ENCODE results near the gene ANKLE1. TPM values are rescaled to one million over a fixed set of nuclear protein-coding genes. Genes with fewer than 3 reads are reported as not detected.
A peak's percentile ranks its signal among the peaks of the same experiment; 100 is the strongest.

Gene ANKLE1
- polyA plus RNA-seq, 12 donors = 0.49 to 2.2 (median 0.95) TPM; not detected in 2

- DNase-seq = no peak
These were observed 44.3 kb downstream of the ANKLE1 start for GRCh38 chr19:17325881-17326594.

GRCh38 chr19:17326595-17326966 is 44.9 kb downstream of the ANKLE1 start:
- no peak for DNase-seq

GRCh38 chr19:17327068-17327653 is 45.5 kb downstream of the ANKLE1 start:
- DNase-seq = no peak

GRCh38 chr19:17327654-17328516 is 46.2 kb downstream of the ANKLE1 start:
- DNase-seq = peak; percentile 68

DNA sequence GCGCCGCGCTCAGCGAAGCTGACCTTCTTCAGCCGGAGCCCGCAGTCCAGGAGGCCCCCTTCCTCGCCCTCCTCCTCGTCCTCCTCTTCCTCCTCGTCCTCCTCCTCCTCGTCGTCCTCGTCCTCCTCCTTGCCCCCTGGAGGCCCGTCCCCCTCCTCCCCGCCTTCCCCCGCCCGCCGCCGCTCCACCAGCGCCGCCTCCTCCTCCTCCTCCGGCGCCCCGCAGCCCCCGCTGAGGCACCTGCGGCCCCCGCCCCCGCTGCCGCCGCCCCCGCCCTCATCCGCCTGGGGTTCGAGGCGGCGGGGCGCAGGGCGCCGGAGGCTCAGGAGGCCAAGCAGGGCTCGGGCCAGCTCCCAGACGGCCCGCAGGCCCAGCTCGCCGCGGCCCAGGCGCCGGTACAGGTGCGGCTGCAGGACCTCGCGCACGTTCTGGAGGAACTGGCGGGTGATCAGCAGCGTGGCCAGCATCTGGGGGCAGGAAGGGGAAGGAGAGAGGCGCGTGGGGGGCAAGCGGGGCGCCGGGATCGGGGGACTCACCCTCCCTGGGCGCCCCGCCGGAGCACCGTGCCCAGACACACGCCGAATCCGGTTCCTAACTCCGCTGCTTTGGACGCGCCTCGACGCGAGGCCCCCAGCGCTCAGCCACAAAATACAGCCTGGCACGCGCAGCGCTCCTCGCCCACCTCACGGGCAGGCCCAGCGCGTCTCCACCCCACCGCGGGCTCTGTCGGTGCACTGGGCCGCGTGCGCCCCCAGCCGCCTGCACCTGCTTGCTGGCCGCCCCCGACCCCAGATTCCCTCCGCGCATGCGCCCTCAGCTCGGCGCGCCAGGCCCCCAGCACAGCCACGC is 47.0 kb downstream of the ANKLE1 start:
- no peak for DNase-seq

DNA sequence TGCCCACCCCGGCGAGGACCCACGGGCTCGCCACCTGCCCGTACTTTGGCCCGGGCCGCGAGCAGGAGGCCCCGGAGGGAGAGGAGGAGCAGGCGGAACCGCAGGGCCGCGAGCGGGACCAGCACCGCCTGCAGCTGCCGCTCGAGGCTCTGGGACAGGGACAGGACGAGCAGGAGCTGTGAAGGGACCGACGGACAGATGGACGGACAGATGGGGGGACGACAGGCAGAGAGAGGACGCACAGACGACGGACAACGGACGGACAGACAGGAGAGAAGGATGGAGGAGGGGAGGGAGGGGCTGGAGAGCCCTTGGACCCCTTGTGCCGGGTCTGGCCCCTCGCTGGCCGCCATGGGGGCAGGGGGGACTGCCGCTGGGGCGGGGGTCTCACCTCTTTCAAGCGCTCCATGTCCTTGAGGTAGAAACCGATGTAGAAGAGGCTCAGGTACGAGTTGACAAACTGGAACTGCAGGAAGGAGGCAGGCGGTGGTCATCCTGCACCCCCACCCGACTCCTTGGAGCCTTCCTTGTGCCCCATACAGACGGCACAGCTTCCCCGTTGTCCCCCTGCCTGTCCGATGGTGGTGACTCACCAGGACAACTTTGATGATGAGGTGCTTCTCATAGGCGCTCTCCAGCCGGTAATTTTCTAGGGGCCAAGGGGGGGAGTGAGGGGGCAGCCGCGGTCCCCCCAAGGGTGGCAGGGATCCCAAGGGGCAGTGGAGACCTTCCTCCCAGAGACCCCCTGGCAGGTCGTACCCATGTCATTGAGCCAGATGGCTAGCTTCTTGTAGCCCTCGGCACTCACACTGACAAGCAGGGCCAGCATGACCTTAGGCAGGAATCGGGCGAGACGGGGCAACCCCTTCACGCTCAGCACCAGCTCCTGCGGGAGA is 47.9 kb downstream of the ANKLE1 start:
- DNase-seq = no peak

- no peak for DNase-seq
These were observed 48.8 kb downstream of the ANKLE1 start for GRCh38 chr19:17330262-17331044.

DNA sequence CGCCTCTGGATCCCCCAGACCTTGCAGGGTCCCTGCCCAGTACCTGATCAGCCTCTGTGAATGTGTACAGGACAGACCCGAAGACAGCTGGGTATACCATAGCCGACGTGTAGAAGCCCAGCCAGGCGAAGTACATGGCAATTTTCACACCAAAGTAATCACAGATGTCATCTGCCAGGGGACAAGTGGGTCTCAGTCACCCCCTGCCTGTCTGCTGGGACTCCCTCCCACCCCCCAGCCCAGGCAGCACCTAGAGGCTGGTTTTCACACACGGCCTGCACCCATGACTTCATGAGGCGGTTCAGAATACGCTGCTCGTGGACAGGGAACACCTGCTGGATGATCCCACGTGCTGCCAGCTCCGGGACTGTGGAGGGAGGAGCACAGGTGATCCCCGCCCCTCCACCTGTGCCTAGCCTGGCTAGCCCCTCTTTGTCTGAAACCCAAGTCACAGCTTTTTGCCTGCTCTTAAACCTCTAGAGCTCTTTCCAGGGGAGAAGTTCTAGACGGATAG is 49.4 kb downstream of the ANKLE1 start:
- DNase-seq = no peak

GRCh38 chr19:17332360-17332676 is 50.6 kb downstream of the ANKLE1 start:
- DNase-seq = no peak

GRCh38 chr19:17332677-17333581 is 51.2 kb downstream of the ANKLE1 start:
- no peak for DNase-seq

DNA sequence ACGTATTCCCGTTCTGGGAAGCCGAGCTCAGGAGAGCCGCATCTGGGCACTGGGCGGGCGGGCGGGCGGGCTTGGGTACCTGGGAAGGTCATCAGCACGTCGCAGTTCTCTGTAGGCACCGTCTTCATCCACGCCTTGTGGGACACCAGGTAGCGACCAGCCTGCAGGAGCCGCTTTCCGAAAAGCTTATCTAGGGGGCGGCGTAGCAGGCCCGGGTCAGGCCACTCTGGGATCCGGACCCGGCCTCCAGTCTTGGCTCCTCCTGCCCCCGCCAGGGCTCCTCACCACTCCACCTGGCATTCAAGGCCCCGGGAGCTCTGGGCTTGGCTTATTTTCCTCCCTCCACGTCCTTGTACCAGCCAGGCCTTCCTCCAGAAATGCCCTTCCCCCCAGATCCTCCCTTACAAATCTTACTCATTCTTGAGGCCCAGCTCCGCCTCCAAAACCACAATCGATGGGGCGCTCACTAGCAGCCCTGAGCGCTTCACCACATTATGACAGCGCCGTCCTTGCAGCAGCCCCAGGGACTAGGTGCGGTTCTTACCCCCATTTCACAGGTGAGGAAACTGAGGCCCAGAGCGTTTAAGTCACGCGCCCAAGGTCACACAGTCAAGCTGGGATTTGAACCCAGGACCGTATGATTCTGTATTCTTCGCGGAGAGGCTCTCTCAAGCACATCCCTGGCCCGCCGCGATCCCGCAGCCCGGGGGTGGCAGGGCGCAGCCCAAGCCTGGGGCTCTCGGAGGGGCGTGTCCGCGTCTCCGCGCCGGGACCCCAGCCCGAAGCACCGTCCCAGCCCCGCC is 52.1 kb downstream of the ANKLE1 start:
- no peak for DNase-seq

DNA sequence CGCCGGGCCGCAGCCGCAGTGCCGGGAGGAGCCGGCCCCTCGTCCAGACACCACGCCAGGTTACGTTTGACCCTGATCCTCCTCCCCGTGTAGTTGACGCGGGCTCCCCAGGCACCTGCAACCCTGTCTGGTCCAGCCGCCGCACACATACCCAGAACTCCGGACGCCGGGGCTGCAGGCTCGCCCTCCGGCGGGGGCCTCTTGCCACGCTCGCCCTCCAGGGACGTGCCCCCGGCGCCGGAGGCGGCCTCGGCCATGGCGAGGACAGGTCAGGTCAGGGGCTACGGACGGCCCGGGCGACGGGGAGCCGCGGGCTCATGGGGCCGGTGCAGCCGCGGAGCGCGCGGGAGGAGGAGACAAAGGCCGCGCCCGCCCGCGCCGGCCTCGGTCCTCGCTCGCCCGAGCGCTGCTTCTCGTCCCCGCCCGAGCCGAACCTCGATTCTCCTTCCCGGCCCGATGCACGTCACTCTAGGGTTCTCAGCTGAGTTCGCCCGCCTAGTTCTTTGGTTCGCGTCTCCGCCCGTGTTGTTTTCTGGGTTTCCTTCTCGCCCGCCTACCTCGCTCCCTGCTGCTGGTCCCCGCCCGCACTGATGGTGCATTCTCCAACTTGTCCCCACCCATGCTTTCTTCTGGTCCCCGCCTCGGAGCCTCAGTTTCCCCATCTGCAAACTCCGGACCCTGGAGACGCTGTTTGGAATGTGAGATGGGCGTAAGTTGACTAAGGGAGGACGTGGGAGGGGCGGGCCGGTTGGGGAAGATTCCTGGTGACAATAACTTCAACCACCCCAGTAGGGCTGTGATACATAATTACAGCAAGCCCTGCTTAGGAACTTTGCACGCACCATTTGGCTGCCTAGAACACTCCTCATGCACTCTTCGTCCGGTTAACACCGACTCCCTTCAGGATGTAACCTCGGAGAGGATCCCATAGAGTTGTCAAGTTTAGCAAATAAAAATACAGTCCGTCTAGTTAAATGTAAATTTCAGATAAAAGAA is 53.0 kb downstream of the ANKLE1 start, which contains the start of gene ANO8:
Gene ANO8, minus strand, starts transcription at position 442 of the 996 bp plus-strand sequence. Its CDS starts 185 bp downstream, at position 257.
- DNase-seq = peak; percentile 100

GRCh38 chr19:17335575-17335974 is 53.9 kb downstream of the ANKLE1 start:
- no peak for DNase-seq
